ENCODE results near the gene WDFY4.

Gene WDFY4

GRCh38 chr10:48947690-48948469 is 263.2 kb downstream of the WDFY4 start:
- no peak for DNase-seq

DNA sequence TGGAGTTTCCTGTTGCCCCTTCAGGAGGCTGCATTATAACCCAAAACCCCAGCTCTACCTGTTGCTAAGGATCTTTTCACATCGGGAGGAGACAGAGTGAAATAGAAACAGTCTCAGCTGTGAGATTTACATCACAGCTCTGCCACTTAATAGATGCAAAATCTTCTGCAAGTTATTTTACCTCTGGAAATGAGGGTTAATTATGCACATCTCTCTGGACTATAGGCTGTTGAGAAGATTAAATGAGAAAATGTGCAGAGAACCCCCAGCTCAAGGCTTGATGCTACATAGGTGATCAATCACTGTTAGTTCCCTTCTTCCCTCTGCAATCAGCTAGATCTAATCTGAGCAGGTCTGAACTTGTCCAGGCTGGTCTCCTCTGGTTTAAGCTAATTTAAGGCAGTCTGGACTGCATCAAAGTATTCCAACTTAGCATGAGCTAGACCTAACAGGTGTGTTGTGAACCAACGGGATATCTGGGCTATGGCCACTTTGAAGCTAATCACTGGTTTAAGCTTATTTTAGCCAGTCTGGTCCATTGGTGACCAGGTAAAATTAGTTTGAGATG is 263.9 kb downstream of the WDFY4 start:
- DNase-seq: no peak

DNA sequence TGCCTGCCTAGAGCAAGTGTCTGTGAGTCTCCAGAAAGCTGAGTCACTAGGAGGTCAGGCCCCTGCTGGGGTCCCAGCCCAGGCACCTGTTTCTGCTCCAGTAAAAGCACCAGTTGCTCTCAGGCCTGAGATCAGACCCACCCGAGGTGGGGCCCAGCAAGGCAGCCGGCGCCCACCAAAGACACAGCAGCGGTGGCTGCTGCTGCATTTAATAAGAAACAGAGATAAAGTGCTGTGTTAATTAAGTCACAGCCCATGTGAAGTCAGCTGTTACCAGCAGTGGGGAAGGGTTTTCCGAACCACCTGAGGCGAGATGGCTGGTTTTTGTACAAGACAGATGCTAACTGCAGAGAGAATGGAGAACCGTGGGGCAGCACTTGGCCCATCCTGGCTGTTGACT is 267.0 kb downstream of the WDFY4 start:
- no peak for DNase-seq

GRCh38 chr10:48957361-48958151 is 272.9 kb downstream of the WDFY4 start:
- DNase-seq: no peak

DNA sequence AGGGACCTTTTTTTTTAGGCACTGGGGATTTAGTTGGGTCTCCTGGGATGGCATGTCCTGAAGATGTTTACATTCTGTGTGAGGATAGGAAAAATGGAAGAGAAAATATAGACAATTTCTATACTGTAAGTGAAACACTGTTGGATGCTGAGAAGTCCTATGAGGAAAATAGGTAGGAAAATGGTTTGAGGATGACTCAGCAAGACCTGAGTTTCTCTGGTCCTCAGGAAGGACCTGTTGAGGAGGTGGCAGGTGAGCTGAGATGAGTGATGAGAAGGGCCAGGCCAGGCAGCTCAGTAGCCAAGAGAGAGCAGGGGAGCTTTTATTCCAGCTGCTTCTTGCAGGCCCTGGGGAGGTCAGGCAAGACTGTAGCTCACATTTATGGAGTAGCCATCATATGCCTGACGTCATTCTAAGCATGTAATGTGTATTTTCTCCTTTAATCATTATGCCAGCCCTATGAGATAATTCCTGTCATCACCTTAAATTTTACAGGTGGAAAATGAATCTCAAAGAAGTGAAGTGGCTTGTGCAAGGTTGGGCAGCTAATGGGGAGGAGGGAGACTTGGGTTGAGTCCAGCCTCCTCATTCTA is 274.0 kb downstream of the WDFY4 start:
- DNase-seq: no peak

DNA sequence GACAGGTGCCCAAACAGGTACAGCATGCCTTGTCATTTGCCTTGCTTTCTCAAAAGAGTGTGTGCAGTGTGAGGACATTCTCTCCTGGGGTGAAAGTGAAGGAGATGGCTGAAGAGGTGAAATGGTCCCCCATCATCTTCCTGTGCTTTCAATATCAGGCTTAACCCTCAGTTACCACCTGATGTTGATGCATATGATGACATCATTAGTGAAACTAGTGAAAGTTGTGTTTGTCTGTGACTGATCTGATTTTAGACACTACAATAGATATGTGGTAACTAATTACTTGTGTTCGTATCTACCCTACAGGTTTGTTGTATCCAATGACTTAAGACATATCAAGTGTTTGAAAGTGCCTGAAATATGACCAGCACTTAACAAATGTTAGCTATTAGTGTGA is 279.4 kb downstream of the WDFY4 start:
- DNase-seq: no peak

GRCh38 chr10:48965460-48965859 is 280.8 kb downstream of the WDFY4 start:
- DNase-seq: no peak

DNA sequence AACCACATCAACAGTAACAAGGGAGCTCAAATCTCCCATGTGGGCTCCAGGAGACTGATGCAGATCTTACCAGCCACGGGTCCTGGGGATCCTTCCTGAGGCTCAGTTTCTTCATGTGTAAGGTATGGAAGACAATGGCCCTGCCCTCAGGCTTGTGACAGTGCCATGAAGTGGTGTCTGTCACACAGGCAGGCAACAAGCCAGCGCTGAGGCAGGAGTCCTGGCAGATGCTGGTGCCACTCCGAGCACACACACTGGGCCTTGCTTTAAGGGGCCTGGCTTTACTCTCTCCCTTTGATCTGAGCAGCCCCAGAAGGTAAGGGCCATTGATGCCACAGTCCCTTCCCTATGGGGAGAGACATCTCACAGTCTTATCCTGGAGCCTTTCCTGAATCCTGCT is 283.4 kb downstream of the WDFY4 start:
- DNase-seq: no peak

DNA sequence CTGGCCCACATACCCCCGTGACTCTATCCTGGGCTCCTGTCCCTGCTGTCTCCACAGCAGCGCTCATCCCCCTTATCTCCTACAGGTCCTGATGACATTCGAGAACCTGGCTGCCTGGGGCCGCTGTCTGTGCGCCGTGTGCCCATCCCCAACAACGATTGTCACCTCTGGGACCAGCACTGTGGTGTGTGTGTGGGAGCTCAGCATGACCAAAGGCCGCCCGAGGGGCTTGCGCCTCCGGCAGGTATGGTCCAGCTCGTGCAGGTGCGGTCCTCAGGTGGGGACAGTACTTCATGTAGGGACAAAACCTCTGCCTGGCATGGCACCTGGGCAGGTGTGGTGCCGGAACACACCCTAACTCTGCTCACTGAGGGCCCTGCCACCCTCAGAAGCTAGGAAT is 285.4 kb downstream of the WDFY4 start:
- no peak for DNase-seq

DNA sequence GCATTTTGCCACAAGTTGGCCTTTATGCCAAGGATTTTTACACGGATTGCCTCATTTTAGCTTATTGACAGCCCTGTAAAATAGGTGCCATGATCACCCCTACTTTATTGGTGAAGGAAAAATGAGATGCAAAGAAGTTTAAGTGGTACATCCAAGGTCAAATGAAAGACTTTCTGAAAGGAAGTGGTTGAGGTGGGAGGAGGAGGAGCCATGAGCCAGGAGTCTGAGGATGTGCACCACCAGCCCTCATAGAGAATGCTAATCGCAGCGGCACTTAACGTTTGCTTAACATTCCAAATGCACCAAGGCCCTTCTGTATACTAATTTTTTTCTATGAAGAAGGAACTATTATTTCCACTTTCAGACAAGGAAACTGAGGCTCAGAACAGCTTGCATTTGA is 286.0 kb downstream of the WDFY4 start:
- no peak for DNase-seq

- no peak for DNase-seq
Measured at GRCh38 chr10:48973065-48973464, 288.4 kb downstream of the WDFY4 start.

DNA sequence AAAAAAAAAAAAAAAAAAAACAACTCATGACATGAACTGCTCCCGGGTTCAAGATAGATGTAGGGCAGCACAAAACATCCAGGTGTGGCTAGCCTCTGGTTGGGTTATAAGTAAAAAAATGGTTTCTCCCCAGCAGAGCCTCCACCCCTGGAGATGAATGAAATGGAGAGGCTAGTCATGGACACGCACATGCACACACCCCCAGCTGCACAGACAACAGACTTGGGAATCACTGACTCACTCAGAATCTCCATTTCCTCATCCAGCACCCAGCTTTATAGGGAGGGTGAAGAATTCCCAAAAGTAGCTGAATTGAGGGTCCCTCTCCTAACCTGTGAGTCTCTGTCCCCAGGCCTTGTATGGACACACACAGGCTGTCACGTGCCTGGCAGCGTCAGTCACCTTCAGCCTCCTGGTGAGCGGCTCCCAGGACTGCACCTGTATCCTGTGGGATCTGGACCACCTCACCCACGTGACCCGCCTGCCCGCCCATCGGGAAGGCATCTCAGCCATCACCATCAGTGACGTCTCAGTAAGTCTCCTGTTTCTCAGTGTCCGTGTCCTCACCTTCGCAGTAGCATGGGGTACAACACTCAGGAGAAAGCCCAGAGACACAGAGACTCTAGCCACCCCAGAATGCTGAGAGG is 290.0 kb downstream of the WDFY4 start:
- DNase-seq: no peak

- no peak for DNase-seq
Measured at GRCh38 chr10:48976196-48976595, 291.5 kb downstream of the WDFY4 start.

- DNase-seq: no peak
Measured at GRCh38 chr10:48978318-48978717, 293.6 kb downstream of the WDFY4 start.

GRCh38 chr10:48981310-48981907 is 296.7 kb downstream of the WDFY4 start:
- DNase-seq: no peak

DNA sequence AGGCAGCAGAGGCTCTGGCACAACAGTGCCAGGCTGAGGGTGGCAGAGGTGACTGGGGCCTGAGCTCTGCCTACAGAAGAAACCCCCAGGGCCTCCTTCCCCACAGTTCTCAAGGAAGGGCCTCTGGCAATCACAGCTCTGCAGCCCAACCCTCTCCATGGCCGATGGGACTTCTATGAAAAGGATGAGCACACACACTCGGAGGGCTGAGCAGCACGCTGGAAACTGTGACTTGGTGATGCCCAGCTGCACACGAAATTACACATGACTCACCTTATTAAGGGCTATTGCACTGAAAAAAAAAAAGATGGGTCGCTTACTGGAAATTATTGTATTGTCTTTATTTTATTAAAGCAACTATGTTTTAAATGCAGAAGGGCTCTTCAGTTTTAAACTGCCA is 297.9 kb downstream of the WDFY4 start:
- DNase-seq: no peak

DNA sequence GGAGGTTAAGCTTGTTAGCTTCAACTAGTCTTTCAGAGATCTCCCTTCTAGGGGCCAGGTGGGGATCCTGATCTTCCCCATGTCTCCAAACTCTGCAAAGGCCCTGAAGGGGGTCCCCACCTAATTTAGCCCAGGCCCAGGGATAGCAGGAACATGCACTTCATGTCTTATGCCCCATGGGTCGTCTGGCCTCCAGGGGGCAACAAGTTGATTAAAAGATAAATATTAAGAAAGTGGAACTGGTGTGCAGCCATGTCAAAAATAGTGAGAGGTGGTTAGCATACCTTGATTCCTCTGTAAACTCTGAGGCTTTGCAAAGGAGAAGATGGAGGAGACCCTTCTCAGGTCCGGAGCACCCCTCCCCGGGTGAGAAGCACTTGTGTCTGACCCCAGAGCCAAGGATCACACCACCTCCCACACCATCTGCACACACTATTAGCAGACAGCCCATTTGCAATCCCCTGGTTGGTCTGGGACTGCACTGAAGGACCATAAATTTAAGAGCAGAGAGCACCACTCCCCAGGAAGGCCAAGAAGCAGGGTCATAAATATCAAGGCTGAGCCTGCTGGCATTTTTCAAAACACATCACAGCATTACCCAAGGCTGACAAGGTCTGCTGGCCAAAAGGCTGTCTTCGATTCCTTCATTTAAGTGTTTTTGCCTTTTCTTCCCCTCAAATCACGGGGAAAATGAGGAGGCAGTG is 299.1 kb downstream of the WDFY4 start:
- no peak for DNase-seq

DNA sequence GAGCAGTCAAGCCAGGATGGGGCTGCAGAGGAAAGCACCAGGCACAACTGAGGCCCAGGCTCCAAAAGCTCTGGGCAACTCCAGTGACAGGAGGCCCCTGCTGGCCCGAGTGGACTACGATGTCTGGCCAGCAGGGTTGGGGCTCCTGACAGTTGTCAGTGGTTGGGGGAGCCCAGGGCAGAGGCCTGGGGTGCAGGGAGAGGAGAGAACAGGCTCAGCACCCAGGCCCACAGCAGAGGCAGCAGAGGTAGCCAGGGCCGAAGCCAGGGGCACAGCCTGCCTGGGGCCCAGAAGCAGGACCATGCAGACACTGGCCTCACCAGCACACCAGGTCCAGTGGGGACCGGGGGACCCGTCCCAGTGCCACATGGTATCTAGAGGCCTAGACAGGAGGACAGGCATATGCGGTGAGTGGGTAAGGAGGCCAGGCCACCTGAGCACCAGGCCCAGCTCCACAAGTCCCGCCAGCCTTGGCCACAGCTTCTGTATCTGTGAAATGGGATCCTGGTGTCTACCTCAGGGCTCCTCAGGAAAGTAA is 301.0 kb downstream of the WDFY4 start:
- DNase-seq: no peak

DNA sequence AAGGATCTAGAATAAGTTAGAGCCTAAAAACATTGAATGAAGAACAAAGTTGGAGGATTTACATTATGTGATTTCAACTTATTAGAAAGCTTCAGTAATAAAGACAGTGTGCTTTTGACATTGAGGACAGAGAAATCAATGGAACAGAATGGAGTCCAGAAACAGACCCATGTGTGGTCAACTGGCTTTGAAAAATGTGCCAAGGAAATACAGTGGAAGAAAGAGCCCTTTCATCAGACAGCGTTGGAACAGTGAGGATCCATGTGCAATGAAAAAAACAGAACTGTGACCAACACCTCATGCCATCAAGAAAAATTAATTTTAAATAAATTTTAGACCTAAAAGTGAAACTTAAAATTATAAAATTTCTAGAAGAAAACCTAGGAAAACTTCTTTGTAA is 305.6 kb downstream of the WDFY4 start:
- no peak for DNase-seq

DNA sequence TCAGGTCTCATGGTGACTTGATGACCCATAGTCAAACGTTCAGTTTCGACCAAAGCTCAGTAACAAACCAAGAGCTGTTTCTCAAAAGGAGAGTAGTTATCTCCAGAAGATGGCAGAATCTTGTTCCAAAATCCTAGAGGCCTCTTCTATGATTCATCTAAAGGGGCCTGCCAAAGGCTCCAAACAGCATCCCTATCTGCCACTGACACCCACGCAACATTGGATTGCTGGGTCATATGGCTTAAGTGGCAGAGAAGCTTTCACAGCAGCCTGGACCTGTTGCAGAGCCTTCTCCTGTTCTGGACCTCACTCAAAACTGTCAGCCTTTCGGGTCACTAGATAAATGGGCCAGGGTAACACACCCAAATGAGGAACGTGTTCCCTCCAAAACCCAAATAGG is 309.0 kb downstream of the WDFY4 start:
- no peak for DNase-seq

- DNase-seq: no peak
Measured at GRCh38 chr10:48996329-48996728, 311.7 kb downstream of the WDFY4 start.

GRCh38 chr10:48999346-48999745 is 314.7 kb downstream of the WDFY4 start:
- no peak for DNase-seq
